Loucy (cell line): ENCODE data around the gene KLF2.

Experiments used
- CTCF ChIP-seq: fragments of 200-600 bp; sonication (generic); conservative IDR thresholded peaks from 2 replicates; pipeline ENCODE4 v1.5.1; 2014; ENCODE audit warnings: mild to moderate bottlenecking, antibody characterized with exemption, low read length
- EZH2phosphoT487 ChIP-seq: fragments of 200-600 bp; IDR thresholded peaks from 2 replicates; pipeline ENCODE4 v1.6.1; 2018; ENCODE audit warnings: antibody characterized with exemption, mild to moderate bottlenecking, moderate library complexity, borderline replicate concordance

GRCh38 chr19:16347706-16348105 lies 23.1 kb downstream of the KLF2 start:
- TF ChIP-seq CTCF (no peak), EZH2phosphoT487 (no peak)
